ENCODE results near the gene GALNT9.

Gene GALNT9

DNA sequence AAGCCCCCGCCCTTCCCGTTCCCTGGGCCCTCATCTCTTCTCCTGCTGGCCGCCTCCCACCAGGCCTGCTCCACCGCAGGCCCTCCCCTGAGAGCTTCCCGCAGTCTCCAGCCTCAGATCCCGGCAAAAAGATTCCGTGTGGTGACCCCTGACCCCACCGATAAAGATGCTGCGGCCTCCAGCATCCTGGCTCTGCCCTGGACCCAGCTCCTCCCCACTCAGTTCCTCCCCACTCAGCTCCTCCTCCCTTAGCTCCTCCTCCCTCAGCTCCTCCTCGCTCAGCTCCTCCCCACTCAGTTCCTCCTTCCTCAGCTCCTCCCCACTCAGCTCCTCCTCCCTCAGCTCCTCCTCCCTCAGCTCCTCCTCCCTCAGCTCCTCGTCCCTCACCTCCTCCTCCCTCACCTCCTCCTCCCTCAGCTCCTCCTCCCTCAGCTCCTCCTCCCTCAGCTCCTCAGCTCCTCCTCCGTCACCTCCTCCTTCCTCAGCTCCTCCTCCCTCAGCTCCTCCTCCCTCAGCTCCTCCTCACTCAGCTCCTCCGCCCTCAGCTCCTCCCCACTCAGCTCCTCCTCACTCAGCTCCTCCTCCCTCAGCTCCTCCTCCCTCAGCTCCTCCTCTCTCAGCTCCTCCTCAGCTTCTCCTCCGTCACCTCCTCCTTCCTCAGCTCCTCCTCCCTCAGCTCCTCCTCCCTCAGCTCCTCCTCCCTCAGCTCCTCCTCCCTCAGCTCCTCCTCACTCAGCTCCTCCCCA is 168.2 kb downstream of the GALNT9 start:
- Mint-ChIP-seq H3K4me1 (ENCODE audit: low read depth) (peaks cover 12% of the 10 kb centered on the region), H3K27ac (no peak overlapping the region), H3K36me3 (ENCODE audit: low read depth) (peaks cover 4% of the 10 kb centered on the region), H3K4me3 (no peak overlapping the region), H3K27me3 (no peaks in the 10 kb centered on the region), H3K9me3 (no peaks in the 10 kb centered on the region)

DNA sequence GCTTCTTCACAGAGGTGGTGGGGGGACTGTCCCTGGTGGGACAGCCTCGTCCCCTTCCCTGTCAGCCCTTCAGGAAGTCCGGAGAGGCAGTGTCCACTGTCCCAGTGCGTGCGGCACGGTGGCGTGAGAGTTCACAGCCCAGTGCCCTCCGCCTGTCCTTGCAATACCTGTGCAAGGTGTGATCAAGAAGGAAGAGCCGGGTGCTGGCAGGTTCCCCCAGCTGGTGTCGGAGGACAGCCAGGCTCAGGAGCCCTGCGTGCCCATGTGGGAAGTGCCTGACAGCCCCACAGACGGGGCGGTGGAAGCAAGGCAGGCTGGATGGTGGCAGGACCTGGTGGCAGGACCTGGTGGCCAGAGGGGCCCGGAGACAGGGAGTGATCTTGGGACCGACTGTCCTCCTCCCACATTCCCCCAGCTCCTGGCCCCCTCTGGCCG is 168.8 kb downstream of the GALNT9 start:
- H3K27ac Mint-ChIP-seq, result no peak overlapping the region
- peaks cover 12% of the 10 kb centered on the region for H3K4me1 Mint-ChIP-seq (ENCODE audit: low read depth)
- H3K4me3 Mint-ChIP-seq, result no peak overlapping the region
- no peaks in the 10 kb centered on the region for H3K27me3 Mint-ChIP-seq
- no peaks in the 10 kb centered on the region for H3K9me3 Mint-ChIP-seq
- H3K36me3 Mint-ChIP-seq (ENCODE audit: low read depth), result peaks cover 4% of the 10 kb centered on the region

DNA sequence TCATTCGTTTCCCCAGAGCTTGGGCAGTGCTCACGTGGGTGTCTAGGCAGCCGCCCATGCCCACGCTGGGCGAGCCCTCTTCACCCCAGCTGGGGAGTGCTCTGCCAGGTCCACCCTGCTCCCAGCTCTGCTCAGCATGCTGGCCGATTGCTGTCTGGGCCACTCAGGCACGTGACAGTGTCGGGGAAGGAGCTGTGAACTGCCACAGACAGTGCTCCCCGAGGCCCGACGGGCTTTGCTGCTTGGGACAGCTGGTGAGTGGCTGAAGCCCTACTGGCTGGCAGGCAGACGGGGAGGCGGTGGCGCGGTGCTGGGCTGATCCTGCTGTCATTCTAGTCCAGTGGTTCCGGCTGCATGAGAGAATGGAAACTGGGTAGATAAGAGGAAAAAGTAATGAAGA is 169.4 kb downstream of the GALNT9 start:
- Mint-ChIP-seq H3K27ac (no peak overlapping the region), H3K9me3 (no peaks in the 10 kb centered on the region), H3K36me3 (ENCODE audit: low read depth) (peaks cover 4% of the 10 kb centered on the region), H3K4me1 (ENCODE audit: low read depth) (peaks cover 12% of the 10 kb centered on the region), H3K4me3 (no peak overlapping the region), H3K27me3 (no peaks in the 10 kb centered on the region)

DNA sequence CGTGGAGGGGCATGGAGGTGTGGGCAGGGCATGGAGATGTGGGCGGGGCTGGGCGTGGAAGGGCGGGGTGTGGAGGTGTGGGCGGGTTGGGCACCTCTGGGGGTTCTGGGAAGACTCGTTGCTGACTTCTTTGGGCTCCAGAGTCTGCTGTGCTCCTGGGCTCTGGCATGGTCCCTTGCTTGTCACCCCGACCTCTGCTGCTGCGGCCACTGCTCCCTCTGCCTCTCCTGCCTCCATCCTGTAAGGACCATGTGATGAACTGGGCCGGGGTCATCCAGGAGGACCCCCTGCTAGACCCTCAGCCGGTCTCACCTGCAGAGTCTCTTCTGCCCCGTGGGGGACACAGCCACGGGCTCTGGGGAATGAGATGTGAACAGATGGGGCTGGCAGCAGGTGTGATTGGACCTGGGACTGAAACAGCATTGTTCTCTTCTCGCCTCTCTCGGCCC is 169.8 kb downstream of the GALNT9 start:
- no peak overlapping the region for H3K27ac Mint-ChIP-seq
- peaks cover 11% of the 10 kb centered on the region for H3K4me1 Mint-ChIP-seq (ENCODE audit: low read depth)
- no peaks in the 10 kb centered on the region for H3K9me3 Mint-ChIP-seq
- no peaks in the 10 kb centered on the region for H3K27me3 Mint-ChIP-seq
- no peak overlapping the region for H3K4me3 Mint-ChIP-seq
- peaks cover 4% of the 10 kb centered on the region for H3K36me3 Mint-ChIP-seq (ENCODE audit: low read depth)

DNA sequence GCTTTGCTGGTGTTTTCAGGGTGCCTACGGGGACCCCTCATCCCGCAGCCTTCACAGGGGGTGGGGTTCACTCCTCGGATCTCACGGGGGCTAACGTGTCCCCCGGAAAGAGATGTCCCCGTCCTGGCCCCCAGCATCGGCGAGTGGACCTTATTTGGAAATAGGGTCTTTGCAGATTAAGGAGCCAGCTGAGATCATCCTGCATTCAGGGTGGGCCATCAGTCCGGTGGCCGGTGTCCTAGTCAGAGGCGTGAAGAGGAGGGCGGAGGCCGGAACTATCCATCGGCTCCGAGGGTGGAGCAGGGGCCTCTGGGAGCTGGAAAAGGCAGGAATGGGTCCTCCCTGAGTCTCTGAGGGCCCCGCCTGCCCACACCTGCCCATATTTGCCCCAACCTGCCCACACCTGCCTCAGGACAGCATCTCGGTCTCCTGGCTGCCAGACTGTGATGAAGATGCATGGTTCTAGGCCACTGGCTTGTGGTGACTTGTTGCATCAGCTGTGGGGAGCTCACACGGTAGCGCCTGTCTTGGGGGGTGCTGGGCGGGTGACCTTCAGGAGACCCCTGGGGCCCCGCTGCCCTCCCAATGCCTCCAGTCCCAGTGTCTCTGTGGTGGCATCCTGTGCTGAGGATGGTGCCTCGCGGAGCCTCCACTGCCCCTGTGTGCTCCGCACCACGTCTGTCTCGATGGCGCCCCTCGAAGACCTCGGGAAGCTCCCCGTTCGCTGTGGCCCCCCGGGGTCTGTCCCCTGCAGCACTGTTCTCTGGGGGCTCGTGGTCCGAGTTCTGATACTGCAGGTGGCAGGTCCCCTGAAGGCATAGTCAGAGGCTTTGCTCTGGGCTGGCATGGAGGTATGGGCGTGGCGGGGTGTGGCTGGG is 170.5 kb downstream of the GALNT9 start:
- Mint-ChIP-seq H3K27ac (no peak overlapping the region), H3K36me3 (ENCODE audit: low read depth) (peaks cover 4% of the 10 kb centered on the region), H3K4me3 (no peak overlapping the region), H3K27me3 (no peaks in the 10 kb centered on the region), H3K9me3 (no peaks in the 10 kb centered on the region), H3K4me1 (ENCODE audit: low read depth) (peaks cover 5% of the 10 kb centered on the region)

DNA sequence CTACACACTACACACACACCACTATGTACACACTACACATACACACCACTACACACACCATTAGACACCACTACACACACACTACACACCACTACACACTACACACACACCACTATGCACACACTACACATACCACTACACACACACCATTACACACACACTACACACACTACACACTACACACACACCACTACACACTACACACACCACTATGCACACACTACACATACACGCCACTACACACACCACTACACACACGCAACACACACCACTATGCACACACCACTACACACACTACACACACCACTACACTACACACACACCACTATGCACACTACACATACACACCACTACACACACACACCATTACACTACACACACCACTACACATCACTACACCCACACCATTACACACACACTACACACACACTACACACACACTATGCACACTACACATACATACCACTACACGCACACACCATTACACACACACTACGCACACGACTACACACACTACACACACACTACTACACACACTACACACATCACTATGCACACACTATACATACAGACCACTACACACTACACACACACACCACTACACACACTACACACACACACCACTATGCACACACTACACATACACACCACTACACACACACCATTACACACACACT is 171.5 kb downstream of the GALNT9 start:
- Mint-ChIP-seq H3K9me3 (no peaks in the 10 kb centered on the region), H3K36me3 (ENCODE audit: low read depth) (peaks cover 4% of the 10 kb centered on the region), H3K27me3 (no peaks in the 10 kb centered on the region), H3K4me3 (no peak overlapping the region), H3K27ac (no peak overlapping the region), H3K4me1 (ENCODE audit: low read depth) (no peaks in the 10 kb centered on the region)

DNA sequence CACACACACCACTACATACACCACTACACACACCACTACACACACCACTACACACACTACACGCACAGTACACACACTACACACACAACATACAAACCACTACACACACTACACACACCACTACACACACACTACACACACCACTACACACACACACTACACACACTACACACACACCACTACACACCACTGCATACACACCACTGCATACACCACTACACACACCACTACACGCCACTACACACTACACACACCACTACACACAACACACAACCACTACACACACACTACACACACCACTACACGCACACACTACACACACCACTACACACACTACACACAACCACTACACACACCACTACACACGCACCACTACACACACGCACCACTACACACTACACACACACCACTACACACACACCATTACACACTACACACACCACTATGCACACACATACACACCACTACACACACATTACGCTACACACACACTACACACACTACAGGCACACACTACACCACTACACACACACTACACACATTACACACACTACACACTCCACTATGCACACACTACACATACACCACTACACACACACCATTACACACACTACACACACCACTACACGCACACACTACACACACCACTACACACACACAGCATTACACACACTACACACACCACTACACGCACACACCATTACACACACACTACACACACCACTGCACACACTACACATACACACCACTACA is 172.6 kb downstream of the GALNT9 start:
- no peaks in the 10 kb centered on the region for H3K4me1 Mint-ChIP-seq (ENCODE audit: low read depth)
- H3K4me3 Mint-ChIP-seq, result no peak overlapping the region
- peaks cover 4% of the 10 kb centered on the region for H3K36me3 Mint-ChIP-seq (ENCODE audit: low read depth)
- no peaks in the 10 kb centered on the region for H3K9me3 Mint-ChIP-seq
- no peak overlapping the region for H3K27ac Mint-ChIP-seq
- no peaks in the 10 kb centered on the region for H3K27me3 Mint-ChIP-seq

DNA sequence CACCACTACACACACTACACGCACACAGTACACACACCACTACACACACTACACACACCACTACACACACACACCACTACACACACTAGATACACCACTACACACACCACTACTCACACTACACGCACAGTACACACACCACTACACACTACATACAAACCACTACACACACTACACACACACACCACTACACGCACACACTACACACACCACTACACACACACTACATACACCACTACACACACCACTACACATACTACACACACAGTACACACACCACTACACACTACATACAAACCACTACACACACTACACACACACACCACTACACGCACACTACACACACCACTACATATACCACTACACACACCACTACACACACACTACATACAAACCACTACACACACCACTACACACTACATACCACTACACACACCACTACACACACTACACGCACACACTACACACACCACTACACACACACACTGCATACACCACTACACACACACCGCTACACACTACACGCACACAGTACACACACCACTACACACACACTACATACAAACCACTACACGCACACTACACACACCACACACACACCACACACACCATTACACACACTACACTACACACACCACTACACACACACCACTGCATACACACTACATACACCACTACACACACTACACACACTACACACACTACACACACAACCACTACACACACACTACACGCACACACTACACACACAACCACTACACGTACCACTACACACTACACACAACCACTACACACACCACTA is 173.4 kb downstream of the GALNT9 start:
- H3K27ac Mint-ChIP-seq, result no peak overlapping the region
- H3K27me3 Mint-ChIP-seq, result no peaks in the 10 kb centered on the region
- H3K9me3 Mint-ChIP-seq, result no peaks in the 10 kb centered on the region
- no peaks in the 10 kb centered on the region for H3K4me1 Mint-ChIP-seq (ENCODE audit: low read depth)
- no peak overlapping the region for H3K4me3 Mint-ChIP-seq
- H3K36me3 Mint-ChIP-seq (ENCODE audit: low read depth), result peaks cover 4% of the 10 kb centered on the region

DNA sequence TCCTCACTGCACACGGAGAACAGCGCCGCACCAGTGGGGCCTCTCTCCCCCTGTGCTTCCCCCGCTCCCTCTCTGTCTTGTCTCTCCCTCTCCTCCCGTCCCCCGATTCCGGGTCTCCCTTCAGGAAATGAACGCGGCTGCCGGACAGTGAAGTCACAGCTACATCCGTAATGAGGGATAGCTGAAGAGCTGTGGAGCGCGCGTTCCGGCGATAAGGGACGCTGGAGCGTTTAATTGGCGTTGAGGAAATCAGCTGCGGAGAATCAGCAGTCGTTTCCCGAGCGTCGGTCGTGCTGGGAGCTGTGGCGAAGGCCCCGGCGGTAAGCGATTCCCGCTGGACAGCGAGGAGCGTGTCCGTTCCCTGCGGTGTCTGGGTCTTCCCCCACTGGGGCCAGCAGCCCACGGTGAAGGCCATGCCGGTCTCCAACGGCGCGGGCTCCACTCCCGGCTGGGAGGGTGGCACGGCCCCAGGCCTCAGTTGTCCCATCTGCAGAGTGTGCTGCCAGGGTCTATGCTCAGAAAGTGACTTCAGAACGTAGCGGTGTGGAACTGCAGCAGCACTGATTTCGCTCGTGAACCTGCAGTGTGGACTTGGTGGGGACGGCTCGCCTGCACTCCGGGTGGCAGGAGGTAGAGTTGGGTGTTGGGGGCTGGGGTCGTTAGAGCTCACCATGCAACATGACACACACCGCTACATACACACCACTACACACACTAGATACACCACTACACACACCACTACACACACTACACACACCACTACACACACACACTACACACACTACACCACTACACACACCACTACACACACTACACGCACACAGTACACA is 174.2 kb downstream of the GALNT9 start:
- H3K27ac Mint-ChIP-seq, result no peak overlapping the region
- H3K27me3 Mint-ChIP-seq, result no peaks in the 10 kb centered on the region
- H3K4me3 Mint-ChIP-seq, result no peak overlapping the region
- H3K36me3 Mint-ChIP-seq (ENCODE audit: low read depth), result peaks cover 4% of the 10 kb centered on the region
- H3K4me1 Mint-ChIP-seq (ENCODE audit: low read depth), result no peaks in the 10 kb centered on the region
- no peaks in the 10 kb centered on the region for H3K9me3 Mint-ChIP-seq

DNA sequence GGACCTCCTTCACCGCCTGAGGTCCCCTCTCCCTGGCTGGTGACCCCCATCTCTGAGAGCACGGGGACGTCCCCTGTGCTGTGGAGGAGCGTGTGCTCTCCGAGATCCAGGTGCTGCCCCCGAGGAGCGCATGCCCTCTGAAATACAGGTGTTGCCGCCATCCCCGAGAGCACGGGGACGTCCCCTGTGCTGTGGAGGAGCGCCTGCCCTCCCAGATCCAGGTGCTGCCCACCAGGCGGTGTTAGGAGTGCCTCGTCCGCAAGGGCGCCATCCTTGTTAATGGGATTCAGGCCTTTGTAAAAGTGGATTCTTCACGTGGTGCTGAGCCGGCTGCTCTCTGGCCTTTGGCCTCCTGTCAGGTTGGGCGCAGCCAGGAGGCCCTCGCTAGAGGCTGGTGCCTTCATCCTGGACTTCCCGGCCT is 175.0 kb downstream of the GALNT9 start:
- Mint-ChIP-seq H3K4me3 (no peak overlapping the region), H3K27ac (no peak overlapping the region), H3K27me3 (no peaks in the 10 kb centered on the region), H3K9me3 (no peaks in the 10 kb centered on the region), H3K36me3 (ENCODE audit: low read depth) (no peaks in the 10 kb centered on the region), H3K4me1 (ENCODE audit: low read depth) (no peaks in the 10 kb centered on the region)

DNA sequence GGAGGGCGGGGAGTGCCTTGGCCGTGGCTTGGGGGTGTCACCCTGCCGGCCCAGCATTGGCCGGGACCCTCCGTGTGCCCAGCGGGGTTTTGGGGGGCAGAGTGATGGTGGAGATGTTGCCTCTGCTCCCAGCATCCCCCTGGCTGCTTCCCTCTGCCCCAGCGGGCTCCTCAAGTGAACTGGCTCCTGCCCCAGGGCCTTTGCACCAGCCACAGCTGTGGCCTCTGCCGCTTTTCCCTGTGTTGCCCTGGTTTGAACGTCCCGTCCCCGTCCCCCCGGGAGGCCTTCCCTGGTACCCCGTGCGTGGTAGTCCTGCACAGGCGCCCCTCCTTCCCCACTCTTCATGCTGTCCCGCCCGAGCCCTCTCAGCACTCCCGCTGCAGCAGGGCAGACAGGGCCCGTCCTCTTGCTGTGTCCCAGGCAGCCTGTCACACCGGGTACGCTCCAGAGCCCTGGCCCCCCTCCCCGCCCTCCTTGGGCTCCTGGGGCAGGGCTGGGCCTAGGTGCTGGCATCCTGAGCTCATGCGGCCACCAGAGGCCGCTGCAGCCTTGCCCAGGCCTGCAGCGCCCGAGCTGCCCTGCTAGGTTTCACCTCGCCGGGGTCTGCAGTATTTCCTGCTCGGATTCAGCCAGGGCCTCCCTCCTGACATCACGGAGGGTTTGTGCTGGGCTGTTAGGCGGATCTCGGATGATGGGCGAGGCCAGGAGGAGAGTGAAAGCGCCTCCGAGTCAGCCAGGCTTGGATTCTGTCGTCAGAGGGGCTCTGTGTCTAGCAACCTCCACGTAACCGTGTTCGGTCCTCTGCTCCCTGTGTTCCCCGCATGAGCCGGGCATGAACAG is 175.7 kb downstream of the GALNT9 start:
- Mint-ChIP-seq H3K27ac (no peak overlapping the region), H3K9me3 (no peaks in the 10 kb centered on the region), H3K36me3 (ENCODE audit: low read depth) (no peaks in the 10 kb centered on the region), H3K4me3 (no peak overlapping the region), H3K4me1 (ENCODE audit: low read depth) (no peaks in the 10 kb centered on the region), H3K27me3 (no peaks in the 10 kb centered on the region)

DNA sequence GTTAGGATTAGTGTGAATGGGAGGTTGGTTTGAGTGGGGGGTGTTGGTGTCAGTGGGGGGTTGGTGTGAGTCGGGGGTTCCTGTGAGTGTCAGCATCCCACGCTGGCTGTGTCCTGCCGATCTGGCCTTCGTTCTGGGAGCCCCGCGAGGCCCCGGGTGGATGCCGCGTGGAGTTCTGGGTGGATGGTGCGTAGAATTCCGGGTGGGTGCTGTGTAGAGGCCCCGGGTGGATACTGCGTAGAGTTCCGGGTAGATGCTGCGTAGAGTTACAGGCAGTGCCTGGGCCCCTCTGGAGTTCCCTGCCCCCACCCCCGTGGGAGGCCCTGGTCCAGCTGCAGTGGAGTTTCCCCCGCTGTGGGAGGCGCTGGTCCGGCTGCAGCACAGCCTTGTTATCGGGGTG is 176.4 kb downstream of the GALNT9 start:
- Mint-ChIP-seq H3K4me3 (no peak overlapping the region), H3K4me1 (ENCODE audit: low read depth) (no peaks in the 10 kb centered on the region), H3K27me3 (no peaks in the 10 kb centered on the region), H3K9me3 (no peaks in the 10 kb centered on the region), H3K36me3 (ENCODE audit: low read depth) (no peaks in the 10 kb centered on the region), H3K27ac (no peak overlapping the region)
